ENCODE results near the gene S100A8. TPM values are rescaled to one million over a fixed set of nuclear protein-coding genes. Genes with fewer than 3 reads are reported as not detected.
A peak's percentile ranks its signal among the peaks of the same experiment; 100 is the strongest.
"Not testable (repeated sequence)": the region's sequence is repeated elsewhere in the genome, so short reads cannot be mapped to it uniquely, and the experiment has no call there.

The S100A8 gene
- total RNA-seq, 1 donor from 2014 or later, result 79.9 TPM

DNA sequence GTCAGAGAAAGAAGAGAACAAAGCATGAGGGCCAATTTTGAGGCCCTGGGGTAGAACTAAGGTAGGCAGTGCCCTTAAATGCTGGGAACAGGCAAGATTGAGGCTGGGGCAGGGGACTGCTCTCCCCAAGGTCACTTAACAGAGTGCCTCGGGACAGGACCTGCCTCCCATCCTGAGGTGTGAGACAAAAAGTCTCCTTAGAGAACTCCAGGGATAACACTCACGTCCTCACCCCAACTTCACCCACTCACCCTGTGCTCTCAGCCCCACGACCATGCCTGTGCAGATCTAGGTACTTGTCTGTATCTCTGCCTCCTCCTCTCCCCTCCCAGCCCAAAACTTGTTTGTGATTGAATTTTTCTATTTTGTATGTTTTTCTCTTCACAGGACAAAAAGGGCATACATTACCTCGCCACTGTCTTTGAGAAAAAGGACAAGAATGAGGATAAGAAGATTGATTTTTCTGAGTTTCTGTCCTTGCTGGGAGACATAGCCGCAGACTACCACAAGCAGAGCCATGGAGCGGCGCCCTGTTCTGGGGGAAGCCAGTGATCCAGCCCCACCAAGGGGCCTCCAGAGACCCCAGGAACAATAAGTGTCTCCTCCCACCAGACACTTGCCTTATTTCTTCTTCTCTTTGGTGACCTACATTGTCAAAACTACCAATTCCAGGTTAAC, 28.0 kb upstream of the S100A8 start:
- intact Hi-C loops (cut with DNase I); ATAC-seq; DNase-seq (ENCODE audit: missing footprints): not testable (repeated sequence)

DNA sequence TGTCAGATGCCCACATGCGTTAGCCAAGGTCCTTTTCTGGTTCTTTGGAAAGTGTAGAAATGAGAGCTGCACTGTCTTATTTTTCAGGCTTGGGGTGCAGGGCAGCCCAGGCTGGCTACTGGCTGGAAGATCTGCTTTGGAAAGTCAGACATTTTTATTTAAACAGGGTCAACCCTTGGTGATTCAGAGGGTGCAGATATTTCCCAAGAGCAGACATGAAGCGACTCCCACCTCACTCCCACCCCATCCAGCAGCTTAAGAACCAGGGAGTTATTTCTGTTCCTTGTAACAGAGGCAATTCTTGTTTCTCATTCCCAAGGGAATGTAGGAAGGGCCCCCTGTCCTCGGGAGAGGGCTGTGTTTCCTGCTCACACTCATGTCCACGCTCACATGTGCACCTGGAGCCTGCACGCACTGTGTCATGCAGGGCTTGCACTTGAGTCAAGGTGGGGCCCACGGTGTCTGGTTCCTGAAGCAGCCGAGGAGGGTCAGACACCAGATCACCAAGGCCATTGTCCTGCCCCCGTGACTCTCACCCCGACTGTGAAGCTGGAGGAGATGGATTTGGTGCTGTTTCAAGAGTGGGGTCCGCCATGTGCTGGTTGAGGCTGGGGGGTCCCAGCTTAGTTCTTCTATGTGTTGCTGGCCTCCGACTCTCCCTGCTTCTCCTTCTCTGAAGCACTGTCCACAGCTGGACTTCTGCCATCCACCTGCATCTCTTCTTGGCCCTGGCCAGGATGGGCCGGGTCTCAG, 26.4 kb upstream of the S100A8 start:
- ATAC-seq (no peak), DNase-seq (ENCODE audit: missing footprints) (no peak)
- intact Hi-C loops (cut with DNase I), result no loop called here

DNA sequence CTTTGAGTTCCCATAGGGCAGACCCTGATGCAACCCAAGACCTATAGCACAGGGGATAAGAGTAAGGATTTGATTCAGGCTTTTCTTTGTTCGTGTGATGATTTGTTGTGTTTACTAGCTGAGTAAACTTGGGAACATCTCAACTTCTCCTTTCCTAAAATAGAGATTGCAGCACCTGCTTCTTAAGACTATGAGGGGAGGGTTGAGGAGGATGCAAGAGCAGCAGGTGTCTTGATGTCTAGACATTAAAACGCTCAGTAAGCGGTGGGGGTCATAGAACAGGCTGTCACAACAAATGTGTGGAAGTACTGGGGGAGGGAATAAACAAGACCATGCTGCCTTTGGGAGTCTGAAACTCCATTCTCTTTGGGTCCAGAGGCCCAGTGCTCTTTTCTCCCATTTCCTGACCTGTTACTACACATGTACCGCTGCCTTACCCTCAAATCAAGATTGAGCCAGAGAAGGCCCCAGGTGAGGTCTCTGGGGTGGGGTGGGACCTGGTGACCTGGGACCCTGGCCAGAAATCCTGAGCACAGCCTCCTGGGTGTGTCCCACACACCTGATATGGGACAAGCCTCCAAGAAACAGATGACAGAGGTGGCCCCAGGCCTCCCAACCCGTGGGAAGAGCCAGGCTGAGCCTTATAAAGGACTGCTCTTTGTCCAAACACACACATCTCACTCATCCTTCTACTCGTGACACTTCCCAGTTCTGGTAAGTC, 25.1 kb upstream of the S100A8 start, which contains the start of gene S100A7A:
Gene S100A7A (plus strand): TSS at position 671 of the 721 bp plus-strand sequence. CDS start 1,563 bp downstream, outside the sequence.
- DNase-seq (ENCODE audit: missing footprints) (no peak), ATAC-seq (no peak)
- intact Hi-C loops (cut with DNase I), result no loop called here

GRCh38 chr1:153413961-153414360, 23.1 kb upstream of the S100A8 start:
- intact Hi-C loops (cut with DNase I); ATAC-seq; DNase-seq (ENCODE audit: missing footprints): not testable (repeated sequence)

GRCh38 chr1:153407274-153407673, 16.4 kb upstream of the S100A8 start:
- intact Hi-C loops (cut with DNase I); ATAC-seq; DNase-seq (ENCODE audit: missing footprints): not testable (repeated sequence)

GRCh38 chr1:153405825-153406599, 15.1 kb upstream of the S100A8 start:
- ATAC-seq; intact Hi-C loops (cut with DNase I); DNase-seq (ENCODE audit: missing footprints): not testable (repeated sequence)

DNA sequence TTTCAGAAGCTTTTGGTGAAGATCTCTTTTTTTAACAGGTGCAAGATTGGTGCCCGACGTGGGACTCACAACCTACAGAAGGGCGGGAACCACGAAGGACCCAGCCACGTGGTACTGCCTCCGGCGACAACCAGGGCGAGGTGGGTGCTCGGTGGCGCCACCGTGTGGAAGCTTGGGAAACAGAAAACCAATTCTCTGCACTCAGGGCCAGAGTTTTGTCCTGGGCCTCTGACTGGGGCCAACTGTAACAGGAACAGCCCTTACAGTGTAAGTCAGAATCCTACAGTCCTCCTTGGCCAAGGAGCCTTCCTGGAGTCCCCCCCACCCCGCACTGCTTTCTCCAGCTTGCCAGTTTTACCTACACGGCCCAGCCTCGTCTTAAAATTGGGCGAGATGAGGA, 13.9 kb upstream of the S100A8 start:
- ATAC-seq (no peak), DNase-seq (ENCODE audit: missing footprints) (peak; percentile 90)
- intact Hi-C loops (cut with DNase I), result no loop called here

DNA sequence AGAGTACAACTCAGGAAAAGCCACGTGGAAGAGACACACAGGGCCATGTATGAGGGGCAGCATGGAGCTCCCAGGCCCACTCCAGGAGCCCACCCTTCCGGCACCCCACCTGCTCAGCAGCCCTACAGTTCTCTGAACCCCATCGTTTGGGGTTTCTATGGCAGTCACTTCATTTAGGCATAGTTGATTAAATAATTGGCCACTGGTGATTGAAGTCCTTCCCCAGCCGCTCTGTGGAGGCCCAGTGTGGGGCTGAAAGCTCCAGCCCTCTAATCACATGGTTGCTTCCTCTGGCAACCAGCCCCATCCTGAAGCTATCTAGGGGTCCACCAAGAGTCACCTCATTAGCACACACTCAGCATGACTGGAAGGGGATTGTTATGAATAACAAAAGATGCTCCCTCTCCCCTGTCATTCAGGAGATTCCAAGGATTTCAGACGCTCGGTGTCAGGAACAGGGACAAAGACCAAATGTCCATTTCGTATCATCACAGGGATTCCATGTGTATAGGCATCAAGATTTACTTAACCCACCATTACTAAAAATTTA, 13.3 kb upstream of the S100A8 start:
- no peak for ATAC-seq
- intact Hi-C loops (cut with DNase I), result no loop called here
- DNase-seq (ENCODE audit: missing footprints), result no peak

DNA sequence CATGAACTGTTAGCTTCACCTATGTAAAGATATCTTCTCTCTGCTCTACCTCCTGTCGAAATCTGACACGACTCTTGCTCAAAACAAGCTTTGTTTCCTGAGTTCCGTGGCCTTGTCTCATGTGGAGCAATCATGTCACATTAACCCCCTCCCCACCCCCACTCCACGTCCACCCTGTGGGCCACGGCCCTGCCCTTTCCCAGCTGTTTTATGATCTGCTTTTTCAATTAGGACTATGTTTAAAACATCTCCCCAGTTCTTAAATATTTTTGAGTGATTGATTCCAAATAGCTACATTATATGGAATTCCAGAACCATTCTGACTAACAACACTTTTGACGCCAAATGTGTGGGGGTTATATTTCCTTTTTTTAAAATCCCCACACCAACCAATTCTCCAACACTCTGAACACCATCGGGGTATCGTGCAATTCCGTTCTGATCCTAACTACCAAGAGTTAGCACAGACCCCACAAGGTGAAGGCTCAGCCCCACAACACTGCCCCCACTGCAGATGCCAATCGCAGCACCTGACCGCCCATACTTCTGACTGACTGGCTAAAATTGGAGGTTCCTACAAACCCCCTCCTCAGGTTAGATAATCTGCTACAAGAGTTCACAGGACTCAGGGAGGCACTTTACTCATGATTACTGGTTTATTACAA, 12.7 kb upstream of the S100A8 start:
- intact Hi-C loops (cut with DNase I), result no loop called here

DNA sequence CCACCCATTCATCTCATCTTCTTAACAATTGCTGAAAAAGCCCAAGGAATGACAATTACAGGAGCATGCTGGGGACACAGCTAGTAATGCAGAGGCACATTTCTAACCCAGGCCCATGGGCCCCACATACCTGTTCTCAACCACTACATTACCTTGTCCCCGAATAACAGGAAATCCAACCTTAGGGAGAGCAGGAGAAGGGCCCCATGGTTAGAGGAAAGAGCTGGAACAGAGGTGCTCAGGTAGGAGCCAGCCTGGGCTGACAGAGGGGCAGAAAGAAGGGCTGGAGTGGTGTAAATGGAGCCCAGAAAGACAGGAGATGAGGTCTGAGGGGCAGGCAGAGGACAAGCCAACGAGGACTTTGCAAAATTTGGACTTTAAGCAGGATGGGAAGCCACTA, 11.4 kb upstream of the S100A8 start:
- ATAC-seq, result no peak
- no peak for DNase-seq (ENCODE audit: missing footprints)
- intact Hi-C loops (cut with DNase I), result no loop called here

More for the DNA sequence above, 12.7 kb upstream of the S100A8 start:
- no peak for DNase-seq (ENCODE audit: missing footprints)
- ATAC-seq, result no peak

DNA sequence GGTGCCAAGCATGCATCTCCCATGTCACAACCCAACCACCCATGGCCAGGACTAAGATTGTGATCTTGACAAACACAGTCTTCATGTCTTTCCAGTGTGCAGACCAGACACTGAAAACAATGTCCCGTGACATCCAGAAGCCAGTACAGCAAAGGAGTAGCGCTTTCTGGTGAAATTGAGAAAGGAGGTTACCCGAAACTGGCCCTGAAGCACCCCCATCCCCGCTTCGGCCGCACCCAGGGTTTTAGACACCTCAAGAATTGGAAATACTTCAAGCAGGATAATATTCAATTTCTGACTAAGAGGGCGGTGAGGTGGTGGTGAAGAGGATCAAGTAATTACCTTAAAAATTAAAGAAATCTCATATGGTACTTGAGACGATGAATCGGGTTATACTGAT, 10.6 kb upstream of the S100A8 start:
- no peak for ATAC-seq
- no peak for DNase-seq (ENCODE audit: missing footprints)
- intact Hi-C loops (cut with DNase I), result no loop called here

DNA sequence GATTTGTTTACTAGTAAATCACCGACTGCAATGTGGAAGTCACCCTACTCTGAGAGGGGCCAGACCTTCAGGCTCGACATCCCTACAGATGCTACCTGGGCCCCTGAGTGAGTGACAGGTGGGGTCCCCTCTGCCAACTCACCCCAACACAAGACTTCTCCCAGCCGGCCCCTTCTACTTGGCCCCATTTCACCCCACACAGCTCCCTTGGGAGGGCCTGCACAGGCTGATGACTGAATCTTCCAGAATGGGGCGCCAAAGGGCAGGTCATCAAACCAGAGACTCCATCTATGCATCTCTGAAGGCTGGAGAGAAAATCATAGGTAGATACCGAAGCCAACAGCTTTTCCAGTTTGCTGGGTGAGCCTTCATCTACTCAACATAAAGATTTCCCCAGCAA, 9.4 kb upstream of the S100A8 start:
- intact Hi-C loops (cut with DNase I), result no loop called here
- no peak for ATAC-seq
- DNase-seq (ENCODE audit: missing footprints), result no peak

GRCh38 chr1:153399401-153400055, 8.7 kb upstream of the S100A8 start:
- intact Hi-C loops (cut with DNase I), result no loop called here
- no peak for DNase-seq (ENCODE audit: missing footprints)

DNA sequence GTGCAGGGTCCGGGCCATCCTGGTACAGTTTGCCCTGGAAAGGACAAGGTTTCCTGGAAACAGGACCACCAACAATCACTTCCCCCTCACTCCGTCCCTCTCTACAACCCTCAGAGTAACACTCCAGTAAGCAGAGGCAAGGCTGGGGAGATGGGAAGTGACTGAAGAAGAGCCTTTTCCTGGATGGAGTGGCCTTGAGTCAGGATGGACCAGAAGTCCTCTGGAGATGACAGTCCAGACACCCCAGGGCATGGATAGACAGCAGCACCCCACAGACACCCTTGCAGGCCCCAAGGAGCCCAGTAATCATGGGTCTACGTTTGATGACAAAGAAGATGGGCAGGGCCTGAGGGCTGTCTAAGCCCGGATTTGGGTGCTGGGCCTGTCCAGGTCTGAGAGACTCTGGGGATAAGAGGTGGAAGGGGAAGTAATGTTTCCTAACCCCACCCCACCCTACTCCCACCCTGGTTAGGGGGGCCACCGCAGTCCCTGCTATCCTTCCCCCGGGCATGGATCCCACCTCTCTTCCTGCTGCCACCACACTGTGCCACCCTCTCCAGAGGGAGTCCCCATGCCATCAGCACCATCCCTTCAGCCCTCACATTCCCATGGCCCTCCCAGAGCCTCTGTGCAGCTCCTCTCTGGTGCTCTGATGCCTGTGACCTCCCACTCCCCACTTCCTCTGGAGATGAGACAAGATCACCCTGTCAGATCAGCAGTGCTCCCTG, 7.2 kb upstream of the S100A8 start:
- DNase-seq (ENCODE audit: missing footprints), result no peak
- intact Hi-C loops (cut with DNase I), result no loop called here
- no peak for ATAC-seq

More at GRCh38 chr1:153399401-153400055, 8.7 kb upstream of the S100A8 start:
- no peak for ATAC-seq

DNA sequence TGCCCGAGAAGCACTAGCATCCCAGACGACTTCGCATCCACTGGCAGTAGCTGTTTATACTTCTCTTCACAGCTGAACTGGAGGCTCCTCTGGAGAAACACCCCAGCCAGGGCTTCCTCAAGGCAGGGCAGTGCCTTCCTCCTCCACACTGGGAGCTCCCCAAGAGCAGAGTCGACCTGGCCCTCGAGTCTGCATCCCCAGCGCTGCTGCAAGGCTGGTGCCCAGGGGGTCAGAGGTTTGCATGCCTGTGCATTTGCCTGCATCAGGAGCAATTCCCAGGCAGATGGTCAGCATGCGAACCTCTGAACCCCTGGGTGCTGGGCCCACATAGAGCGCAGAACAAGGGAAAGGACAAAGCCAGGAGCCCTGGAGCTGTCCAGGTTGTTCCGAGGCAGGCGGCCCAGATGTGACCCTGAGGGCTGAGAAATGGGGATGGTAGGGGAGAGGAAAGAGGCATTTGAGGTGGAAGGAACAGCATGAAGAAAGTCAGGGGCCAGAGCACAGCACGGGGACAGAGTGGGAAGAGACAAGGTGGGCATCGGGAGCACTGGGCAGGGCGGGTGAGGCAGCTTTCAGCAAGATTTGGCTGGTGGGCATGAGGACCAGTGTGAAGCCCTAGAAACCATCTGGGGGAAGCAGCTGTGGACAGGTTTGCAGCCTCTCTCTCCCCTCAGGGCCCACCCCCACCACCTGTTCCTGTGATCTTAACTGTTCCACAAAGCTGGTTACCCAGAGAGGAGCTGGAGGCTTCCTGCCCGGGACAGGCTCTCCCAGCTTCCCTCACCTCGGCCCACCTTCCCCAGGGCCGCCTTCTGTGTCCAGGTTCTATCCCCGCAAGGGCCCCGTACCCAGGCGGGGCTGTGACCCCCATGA, 6.4 kb upstream of the S100A8 start:
- ATAC-seq, result no peak
- no peak for DNase-seq (ENCODE audit: missing footprints)
- intact Hi-C loops (cut with DNase I), result no loop called here

GRCh38 chr1:153396461-153396860, 5.6 kb upstream of the S100A8 start:
- ATAC-seq (no peak), DNase-seq (ENCODE audit: missing footprints) (no peak)
- intact Hi-C loops (cut with DNase I), result no loop called here
